ENCODE data around the gene MORC2.

The MORC2 gene

DNA sequence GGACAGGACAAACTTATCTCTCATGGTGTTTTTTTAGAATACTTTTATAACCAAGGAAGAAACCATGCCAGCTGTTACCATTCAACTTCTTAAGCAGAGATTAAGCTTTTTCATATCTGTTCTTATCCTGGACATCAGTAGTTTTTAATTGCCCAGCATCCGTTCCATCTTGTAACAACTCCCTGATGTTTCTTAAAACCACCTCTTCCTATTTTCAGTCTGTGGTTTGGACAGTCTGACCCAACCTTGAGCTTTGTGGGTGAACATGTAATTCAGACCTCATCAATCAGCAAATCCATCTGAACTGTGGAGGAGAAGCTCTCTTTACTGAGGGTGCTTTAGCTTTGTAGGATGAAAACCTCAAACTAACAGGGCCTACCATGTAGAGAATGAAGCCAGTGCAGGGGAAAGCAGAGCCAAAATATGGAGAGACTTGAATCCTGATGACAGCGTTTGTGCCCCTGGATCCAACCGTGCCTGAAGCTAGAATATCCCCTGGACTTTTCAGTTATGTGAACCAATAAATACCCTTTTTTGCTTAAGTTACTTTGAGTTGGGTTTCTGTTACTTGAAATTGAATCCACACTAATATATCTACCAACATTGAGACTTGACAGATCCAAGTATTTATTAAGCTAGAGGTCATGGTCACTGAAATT is 9.9 kb upstream of the MORC2 start:
- Histone ChIP-seq H3K27me3 (replicated peaks; ENCODE audit: insufficient read depth, low read length) (no peaks in the 10 kb centered on the region), H3K4me3 (ENCODE audit: low read length) (no peak overlapping the region), H3K36me3 (replicated peaks; ENCODE audit: insufficient read depth, low read length) (peaks cover 14% of the 10 kb centered on the region; the same call in 1 of the 2 replicates), H3K4me1 (ENCODE audit: low read length) (no peaks in the 10 kb centered on the region), H3K9me3 (replicated peaks; ENCODE audit: insufficient read depth, low read length) (no peaks in the 10 kb centered on the region), H3K27ac (ENCODE audit: low read length) (no peak overlapping the region), H3K79me2 (ENCODE audit: low read length) (no peaks in the 10 kb centered on the region), H4K20me1 (ENCODE audit: insufficient read depth, low read length) (no peaks in the 10 kb centered on the region), H2AFZ (ENCODE audit: low read length) (no peak overlapping the region), H3F3A (ENCODE audit: insufficient read depth, low read length) (no peaks in the 10 kb centered on the region), H3K4me2 (ENCODE audit: low read depth, low read length) (no peak overlapping the region), H3K9ac (ENCODE audit: low read length) (no peak overlapping the region), H3K9me2 (replicated peaks; ENCODE audit: insufficient read depth, low read length) (no peaks in the 10 kb centered on the region)
- TF ChIP-seq, protein P1, sequence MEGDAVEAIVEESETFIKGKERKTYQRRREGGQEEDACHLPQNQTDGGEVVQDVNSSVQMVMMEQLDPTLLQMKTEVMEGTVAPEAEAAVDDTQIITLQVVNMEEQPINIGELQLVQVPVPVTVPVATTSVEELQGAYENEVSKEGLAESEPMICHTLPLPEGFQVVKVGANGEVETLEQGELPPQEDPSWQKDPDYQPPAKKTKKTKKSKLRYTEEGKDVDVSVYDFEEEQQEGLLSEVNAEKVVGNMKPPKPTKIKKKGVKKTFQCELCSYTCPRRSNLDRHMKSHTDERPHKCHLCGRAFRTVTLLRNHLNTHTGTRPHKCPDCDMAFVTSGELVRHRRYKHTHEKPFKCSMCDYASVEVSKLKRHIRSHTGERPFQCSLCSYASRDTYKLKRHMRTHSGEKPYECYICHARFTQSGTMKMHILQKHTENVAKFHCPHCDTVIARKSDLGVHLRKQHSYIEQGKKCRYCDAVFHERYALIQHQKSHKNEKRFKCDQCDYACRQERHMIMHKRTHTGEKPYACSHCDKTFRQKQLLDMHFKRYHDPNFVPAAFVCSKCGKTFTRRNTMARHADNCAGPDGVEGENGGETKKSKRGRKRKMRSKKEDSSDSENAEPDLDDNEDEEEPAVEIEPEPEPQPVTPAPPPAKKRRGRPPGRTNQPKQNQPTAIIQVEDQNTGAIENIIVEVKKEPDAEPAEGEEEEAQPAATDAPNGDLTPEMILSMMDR (IDR thresholded peaks at IDR 0.05; ENCODE audit: low read length): no peak
- TF ChIP-seq EZH2 (optimal IDR thresholded peaks at IDR 0.05; ENCODE audit: low read depth, low read length): no peak
- TF ChIP-seq EZH2phosphoT487 (IDR thresholded peaks at IDR 0.05; ENCODE audit: low read length): no peak
- DNase-seq: no peak

DNA sequence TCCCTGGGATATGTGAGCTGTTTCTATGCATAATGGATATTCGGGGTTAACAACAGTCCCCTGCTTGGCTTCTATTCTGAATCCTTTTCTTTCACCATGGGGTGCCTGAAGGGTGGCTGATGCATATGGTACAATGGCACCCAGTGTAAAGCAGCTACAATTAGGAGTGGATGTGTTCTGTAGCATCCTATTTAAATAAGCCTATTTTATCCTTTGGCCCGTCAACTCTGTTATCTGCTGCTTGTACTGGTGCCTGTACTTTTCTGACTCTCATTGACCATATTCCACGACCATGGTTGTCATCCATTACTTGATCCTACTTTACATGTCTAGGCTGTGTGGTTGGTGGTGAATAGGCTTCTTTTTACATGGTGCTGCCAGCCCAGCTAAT is 1.8 kb upstream of the MORC2 start:
- Histone ChIP-seq H3K4me3 (ENCODE audit: low read length) (peak overlapping the region; percentile 78), H2AFZ (ENCODE audit: low read length) (no peak overlapping the region), H4K20me1 (ENCODE audit: insufficient read depth, low read length) (no peaks in the 10 kb centered on the region), H3K79me2 (ENCODE audit: low read length) (peaks cover 57% of the 10 kb centered on the region), H3K4me1 (ENCODE audit: low read length) (peaks cover 7% of the 10 kb centered on the region), H3K27ac (ENCODE audit: low read length) (no peak overlapping the region), H3K9me2 (replicated peaks; ENCODE audit: insufficient read depth, low read length) (no peaks in the 10 kb centered on the region), H3K27me3 (replicated peaks; ENCODE audit: insufficient read depth, low read length) (no peaks in the 10 kb centered on the region), H3K4me2 (ENCODE audit: low read depth, low read length) (peak overlapping the region; percentile 86), H3K9me3 (replicated peaks; ENCODE audit: insufficient read depth, low read length) (no peaks in the 10 kb centered on the region), H3K9ac (ENCODE audit: low read length) (peak overlapping the region; percentile 78; the same call in 1 of the 2 replicates), H3K36me3 (replicated peaks; ENCODE audit: insufficient read depth, low read length) (peaks cover 34% of the 10 kb centered on the region), H3F3A (ENCODE audit: insufficient read depth, low read length) (peaks cover 3% of the 10 kb centered on the region; the same call in 1 of the 2 replicates)
- DNase-seq: no peak
- TF ChIP-seq, protein P1 (IDR thresholded peaks at IDR 0.05; ENCODE audit: low read length): no peak
- TF ChIP-seq EZH2phosphoT487 (IDR thresholded peaks at IDR 0.05; ENCODE audit: low read length) (no peak), EZH2 (optimal IDR thresholded peaks at IDR 0.05; ENCODE audit: low read depth, low read length) (no peak)

DNA sequence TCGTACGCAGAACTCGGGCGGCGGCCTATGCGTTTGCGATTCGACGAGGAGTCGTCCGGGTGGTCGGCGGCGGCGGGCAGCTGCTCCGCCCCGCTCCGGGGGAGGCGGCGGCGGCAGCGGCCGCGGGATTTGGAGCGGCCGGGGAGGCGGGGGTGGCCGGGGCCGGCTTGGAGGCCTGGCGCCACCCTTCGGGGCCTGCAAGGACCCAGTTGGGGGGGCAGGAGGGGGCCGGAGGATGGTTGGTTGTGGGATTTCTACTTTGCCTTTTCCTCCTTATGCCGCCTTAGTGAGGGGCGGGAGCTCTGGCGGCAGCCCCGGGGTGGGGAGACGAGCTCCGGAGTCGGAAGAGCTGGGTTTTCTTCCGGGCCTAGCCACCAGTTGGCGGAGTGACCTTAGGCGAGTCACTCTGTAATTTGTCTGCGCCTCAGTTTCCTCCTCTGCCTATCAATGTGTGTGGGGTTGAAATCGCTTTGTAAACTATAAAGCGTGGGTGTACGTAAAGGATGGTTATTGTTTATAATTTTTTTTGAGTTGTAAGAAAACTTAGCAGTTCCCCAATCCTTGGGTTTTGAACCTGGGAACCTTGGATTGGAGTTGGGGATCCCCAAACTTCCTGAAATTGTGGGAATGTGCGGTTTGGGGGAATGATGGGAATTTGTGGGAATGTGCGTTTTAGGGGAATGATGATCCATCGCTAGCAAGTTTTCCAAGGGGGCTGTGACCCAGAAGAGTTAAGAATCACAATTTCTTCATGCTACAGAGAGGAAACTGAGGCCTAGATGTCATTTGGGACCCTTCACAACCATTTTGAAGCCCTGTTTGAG is 1.2 kb upstream of the MORC2 start:
- H3K4me3 ChIP-seq (ENCODE audit: low read length): peak overlapping the region; percentile 78
- H3K27ac ChIP-seq (ENCODE audit: low read length): peak overlapping the region; percentile 69; the same call in 1 of the 2 replicates
- no peak for TF ChIP-seq EZH2phosphoT487 (IDR thresholded peaks at IDR 0.05; ENCODE audit: low read length)
- TF ChIP-seq, protein P1 (IDR thresholded peaks at IDR 0.05; ENCODE audit: low read length): no peak
- TF ChIP-seq EZH2 (optimal IDR thresholded peaks at IDR 0.05; ENCODE audit: low read depth, low read length): no peak
- H3F3A ChIP-seq (ENCODE audit: insufficient read depth, low read length): peaks cover 3% of the 10 kb centered on the region; the same call in 1 of the 2 replicates
- peak overlapping the region; percentile 78 for H3K9ac ChIP-seq (ENCODE audit: low read length)
- 0 out of 2 replicates have a peak overlapping the region, but pooled peaks have one; percentile 21 for H2AFZ ChIP-seq (ENCODE audit: low read length)
- DNase-seq: peak; percentile 40
- peaks cover 7% of the 10 kb centered on the region for H3K4me1 ChIP-seq (ENCODE audit: low read length)
- H4K20me1 ChIP-seq (ENCODE audit: insufficient read depth, low read length): no peaks in the 10 kb centered on the region
- H3K36me3 ChIP-seq (replicated peaks; ENCODE audit: insufficient read depth, low read length): peaks cover 30% of the 10 kb centered on the region
- H3K27me3 ChIP-seq (replicated peaks; ENCODE audit: insufficient read depth, low read length): no peaks in the 10 kb centered on the region
- no peaks in the 10 kb centered on the region for H3K9me2 ChIP-seq (replicated peaks; ENCODE audit: insufficient read depth, low read length)
- peak overlapping the region; percentile 86 for H3K4me2 ChIP-seq (ENCODE audit: low read depth, low read length)
- peaks cover 57% of the 10 kb centered on the region for H3K79me2 ChIP-seq (ENCODE audit: low read length)
- H3K9me3 ChIP-seq (replicated peaks; ENCODE audit: insufficient read depth, low read length): no peaks in the 10 kb centered on the region

Measured in MM.1S (cell line).